Stimulated activated CD4-positive, alpha-beta T cell treated with anti-CD3 and anti-CD28 coated beads, Interleukin-2, amount 100 ng/mL, for 4 hours (primary cell): ENCODE results near the gene SMPD4.
"Not testable (repeated sequence)": the region's sequence is repeated elsewhere in the genome, so short reads cannot be mapped to it uniquely, and the experiment has no call there.

Experiments
- DNase-seq: peaks from one replicate; pipeline ENCODE4 v3.0.0-alpha.2; 2020; ENCODE audit warnings: low read depth

SMPD4 gene

GRCh38 chr2:130139331-130140280, 41.8 kb downstream of the SMPD4 start:
- not testable (repeated sequence) for DNase-seq

GRCh38 chr2:130138841-130139251, 42.6 kb downstream of the SMPD4 start:
- DNase-seq, result not testable (repeated sequence)

- not testable (repeated sequence) for DNase-seq
These were observed 43.1 kb downstream of the SMPD4 start for GRCh38 chr2:130138326-130138725.

GRCh38 chr2:130137118-130137517, 44.3 kb downstream of the SMPD4 start:
- DNase-seq, result not testable (repeated sequence)

- DNase-seq, result not testable (repeated sequence)
These were observed 44.9 kb downstream of the SMPD4 start for GRCh38 chr2:130136546-130136945.

- no peak for DNase-seq
These were observed 45.5 kb downstream of the SMPD4 start for GRCh38 chr2:130135692-130136541.

- DNase-seq, result not testable (repeated sequence)
These were observed 52.1 kb downstream of the SMPD4 start, which contains the start of gene POTEF for GRCh38 chr2:130129120-130129829. Gene POTEF (minus strand): TSS chr2:130129222. CDS start chr2:130120515, 8,707 bp downstream.

- not testable (repeated sequence) for DNase-seq
These were observed 52.9 kb downstream of the SMPD4 start for GRCh38 chr2:130128464-130128863.

GRCh38 chr2:130127726-130128125, 53.7 kb downstream of the SMPD4 start:
- not testable (repeated sequence) for DNase-seq

- not testable (repeated sequence) for DNase-seq
These were observed 60.5 kb downstream of the SMPD4 start for GRCh38 chr2:130120924-130121323.

- not testable (repeated sequence) for DNase-seq
These were observed 78.6 kb downstream of the SMPD4 start for GRCh38 chr2:130102597-130103363.
